Stimulated activated CD4-positive, alpha-beta T cell treated with anti-CD3 and anti-CD28 coated beads, Interleukin-12 subunit alpha, Interleukin-12 subunit beta, amount 100 ng/mL, for 4 hours (primary cell): ENCODE data around the gene ISLR2.

Source experiments
- DNase-seq: peaks from one replicate; pipeline ENCODE4 v3.0.0-alpha.2; 2020

ISLR2 gene

DNA sequence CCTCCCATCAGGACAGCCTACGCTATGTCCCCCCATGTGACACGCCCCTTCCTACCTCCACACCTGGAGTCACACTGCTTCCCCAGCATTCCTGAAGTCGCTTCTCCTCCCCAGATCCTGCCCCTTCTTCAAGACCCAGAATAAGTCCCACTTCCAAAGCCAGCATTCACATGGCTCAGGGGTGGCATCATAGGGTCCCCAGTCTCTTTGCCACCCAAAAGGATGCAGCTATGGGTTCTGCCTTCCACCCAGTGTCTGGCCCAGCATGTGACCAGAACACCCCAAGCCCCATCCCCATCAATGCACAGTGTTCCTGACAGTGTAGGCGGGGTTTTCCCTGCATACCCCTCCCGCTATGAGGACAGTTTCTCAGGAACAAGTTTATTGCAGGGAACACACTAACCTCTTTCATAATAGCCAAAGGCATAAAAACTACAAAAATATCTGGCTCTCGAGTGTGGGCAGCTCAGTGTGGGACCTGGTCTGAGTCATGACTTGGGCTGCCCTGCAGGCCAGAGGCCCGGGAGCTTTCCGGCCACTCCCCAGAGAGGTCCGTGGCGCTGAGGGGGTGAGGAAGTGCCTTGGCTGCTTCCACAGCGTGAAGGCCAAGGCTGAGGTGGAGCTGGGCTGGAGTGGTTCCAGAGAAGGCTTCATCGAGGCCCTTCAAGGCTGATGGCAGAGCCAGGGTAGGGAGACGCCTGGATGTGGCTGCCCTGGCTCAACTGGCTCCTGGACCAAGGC, 48.9 kb downstream of the ISLR2 start:
- DNase-seq, result no peak

DNA sequence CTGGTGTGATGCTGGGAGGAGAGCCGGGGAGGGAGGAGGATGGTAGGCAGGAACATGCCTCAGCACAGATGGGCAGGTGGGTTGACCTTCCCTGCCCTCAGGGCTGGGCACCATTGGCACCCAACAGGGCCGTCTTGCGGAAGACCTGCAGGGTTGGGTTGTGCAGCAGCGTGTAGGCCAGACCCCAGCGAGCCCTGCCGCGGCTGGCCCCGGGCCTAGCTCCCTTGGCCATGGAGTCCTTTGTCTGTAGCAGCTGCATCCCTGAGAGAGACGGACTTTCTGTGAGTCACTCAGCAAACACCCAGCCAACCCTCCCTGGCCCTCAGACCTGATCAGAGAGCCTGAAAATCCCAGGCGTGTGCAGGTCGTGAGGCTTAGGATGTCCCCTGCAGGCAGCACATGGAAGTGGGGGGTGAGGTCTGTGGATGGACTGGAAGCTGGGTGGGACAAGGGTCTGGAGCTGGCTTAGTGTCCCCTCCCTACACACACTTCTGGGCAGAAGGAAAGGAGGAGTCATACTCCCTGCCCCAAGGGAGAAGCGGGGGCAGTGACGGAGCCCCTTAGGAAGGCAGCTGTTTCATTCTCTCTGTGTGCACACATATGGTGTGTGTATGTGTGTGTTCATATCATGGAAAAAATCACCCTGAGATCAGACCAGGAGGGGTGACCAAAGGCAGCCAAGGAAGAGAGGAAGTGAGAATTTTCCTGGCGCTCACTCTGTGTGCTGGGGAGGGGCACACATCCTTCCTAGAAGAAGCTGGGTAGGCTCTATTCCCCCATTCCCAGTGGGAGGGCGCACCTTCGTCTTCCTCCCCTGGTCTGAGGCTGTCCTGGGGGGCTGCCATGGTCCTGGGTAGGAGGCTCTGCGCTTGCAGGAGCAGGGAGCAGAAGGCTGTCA, 49.8 kb downstream of the ISLR2 start:
- DNase-seq, result no peak

DNA sequence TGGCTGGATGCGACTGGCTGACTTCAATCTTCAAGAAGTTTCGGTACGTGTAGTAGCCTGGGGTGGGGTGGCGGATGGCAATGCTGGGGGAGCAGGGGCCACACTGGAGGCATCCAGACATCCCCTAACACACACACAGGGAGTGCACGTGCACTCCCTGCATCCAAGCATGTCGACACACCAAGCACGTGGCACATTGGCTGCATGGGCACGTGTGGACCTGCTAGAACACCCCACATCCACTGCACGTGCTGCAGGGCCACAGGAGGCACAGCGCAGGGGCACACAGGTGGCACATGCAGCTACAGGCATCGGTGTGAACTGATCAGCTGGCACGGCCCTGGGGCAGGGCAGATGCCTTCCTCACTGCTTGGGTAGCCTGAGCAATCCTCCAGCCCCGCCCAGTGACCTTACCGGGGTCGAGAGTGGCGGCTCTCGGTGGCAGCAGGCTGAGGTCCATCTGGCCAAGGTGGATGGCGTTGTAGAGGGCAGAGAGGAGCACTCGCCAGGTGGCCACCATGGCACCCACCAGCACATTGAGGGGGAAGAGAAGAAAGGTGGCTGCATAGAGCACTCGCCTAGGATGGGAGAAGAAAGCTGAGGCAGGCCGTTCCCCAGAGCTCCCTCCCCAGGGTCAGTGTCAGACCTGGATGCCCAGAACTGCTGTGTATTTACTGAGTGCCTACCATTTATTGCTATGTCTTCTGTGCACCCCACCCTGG, 50.7 kb downstream of the ISLR2 start:
- no peak for DNase-seq

DNA sequence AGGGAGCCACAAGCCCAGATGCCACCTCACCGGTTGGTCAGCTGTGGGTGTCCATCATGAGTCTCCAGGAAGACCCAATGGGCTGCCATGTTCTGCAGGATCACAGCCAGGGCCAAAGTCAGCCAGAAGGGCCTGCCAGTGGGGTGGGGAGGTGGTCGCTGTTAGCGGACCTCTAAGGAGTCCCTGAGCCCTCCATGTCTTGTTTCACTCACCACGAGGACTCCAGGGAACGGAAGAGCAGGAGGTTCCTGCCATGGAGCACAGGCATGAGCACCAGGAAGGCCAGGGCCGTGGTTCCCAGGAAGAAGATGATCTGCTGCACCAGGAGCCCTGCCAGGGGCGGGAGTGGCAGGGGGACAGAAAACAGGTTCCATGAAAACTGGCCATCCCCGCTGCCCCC, 51.7 kb downstream of the ISLR2 start:
- no peak for DNase-seq

DNA sequence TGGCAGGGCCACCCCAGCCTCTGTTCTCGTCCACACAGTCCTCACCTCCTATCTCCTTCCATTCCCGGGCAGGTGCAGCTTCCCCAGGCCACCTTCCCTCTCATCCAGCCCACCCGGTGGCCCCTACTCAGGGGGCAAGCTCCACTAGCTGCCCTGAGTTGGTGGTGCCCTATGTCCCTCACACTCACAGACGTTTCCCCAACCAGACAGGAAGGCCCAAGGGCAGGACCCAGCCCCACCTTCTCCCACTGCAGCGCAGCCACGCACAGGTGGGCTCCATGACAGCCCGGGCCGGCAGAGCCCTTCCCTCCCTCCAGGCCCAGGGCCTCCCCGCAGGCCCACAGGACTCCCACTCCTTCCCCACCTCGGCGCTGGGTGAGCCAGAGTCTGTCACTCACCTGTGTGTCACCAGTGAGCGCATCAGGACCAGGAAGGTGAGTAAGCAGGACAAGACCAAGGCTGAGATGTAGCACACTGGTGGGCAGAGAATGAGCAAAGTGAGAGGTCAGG, 54.3 kb downstream of the ISLR2 start:
- no peak for DNase-seq

DNA sequence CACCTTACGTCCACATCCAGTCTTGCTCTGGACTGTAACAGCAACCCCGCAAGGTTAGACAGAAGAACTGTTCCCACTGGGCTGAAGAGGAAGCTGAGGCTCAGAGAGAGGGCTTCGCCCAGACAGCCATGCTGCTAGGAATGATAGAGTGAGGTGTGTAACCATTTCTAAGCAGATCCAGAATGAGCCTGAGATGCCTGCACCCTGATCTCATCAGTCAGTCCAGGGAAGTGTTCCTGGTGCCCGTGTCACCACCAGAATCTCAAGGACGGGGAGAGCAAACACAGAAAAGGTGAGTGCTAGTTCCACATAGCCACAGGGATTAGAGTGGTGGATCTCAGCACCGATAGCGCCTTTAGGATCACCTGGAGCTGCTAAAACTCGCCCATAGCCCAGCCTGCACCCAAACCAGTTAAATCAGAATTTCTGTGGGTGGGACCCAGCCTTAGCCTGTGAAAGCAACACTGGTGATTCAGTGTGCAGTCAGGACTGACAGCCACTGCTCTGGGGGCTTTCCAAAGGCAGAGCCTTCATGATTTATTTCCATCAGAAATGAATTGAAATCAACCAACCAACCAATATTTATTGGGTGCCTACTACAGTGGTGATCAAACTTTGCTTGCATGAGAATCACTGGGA, 55.4 kb downstream of the ISLR2 start:
- DNase-seq, result no peak
